ENCODE data around the gene KAZN. TPM values are rescaled to one million over a fixed set of nuclear protein-coding genes. Genes with fewer than 3 reads are reported as not detected.

The KAZN gene
- polyA plus RNA-seq, 1 experiment = 5.5 TPM

DNA sequence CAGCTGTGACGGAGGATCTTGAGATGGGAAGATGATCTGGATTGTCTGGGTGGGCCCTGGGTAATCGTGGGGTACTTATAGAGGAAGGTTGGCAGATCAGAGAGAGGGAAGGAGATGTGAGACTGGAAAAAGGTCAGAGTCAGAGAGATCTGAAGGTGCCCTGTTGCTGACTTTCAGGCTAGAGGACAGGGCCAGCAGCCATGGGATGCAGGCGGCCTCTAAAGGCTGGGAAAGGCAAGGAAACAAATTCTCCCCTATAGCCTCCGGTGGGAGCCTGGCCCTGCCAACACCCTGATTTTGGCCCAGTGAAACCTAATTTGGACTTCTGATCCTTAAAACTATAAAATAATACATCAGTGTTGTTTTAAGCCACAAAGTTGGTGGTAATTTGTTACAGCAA is 401.5 kb downstream of the KAZN start:
- no peak for TF ChIP-seq CTCF (IDR thresholded peaks at IDR 0.05; ENCODE audit: insufficient read depth, low read depth, low read length)
- ChIA-PET POLR2A (no interaction called here), CTCF (interaction anchor here (0.6 to 1.0 kb wide), 2 partner anchors 11 to 21 kb away, joined by 3 to 5 read pairs; no protein-coding TSS in a partner anchor)
- H3K4me3 ChIP-seq (ENCODE audit: low read depth, low read length) = no peak overlapping the region
- H3K27me3 ChIP-seq (ENCODE audit: control insufficient read depth, insufficient read depth, low read length) = no peaks in the 10 kb centered on the region
- 0 out of 2 replicates have a peak, but pooled peaks cover 1% of the 10 kb centered on the region for H3K36me3 ChIP-seq (ENCODE audit: control insufficient read depth, insufficient read depth, low read length)
- DNase-seq (ENCODE audit: low read depth) = no peak

DNA sequence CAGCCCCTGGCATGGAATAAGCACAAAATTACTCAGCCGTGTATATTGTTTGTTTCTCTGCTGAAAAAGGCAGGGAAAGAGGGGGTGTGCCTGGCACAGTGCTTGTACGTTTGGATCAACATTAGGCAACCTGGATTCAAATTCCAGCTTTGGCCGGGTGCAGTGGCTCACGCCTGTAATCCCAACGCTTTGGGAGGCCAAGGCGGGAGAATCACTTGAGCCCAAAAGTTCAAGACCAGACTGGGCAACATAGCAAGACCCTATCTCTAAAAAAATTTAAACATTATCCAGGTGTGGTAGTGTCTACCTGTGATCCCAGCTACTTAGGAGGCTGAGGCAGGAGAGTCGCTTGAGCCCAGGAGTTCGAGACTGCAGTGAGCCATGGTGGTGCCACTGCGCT is 402.2 kb downstream of the KAZN start:
- no peak for TF ChIP-seq CTCF (IDR thresholded peaks at IDR 0.05; ENCODE audit: insufficient read depth, low read depth, low read length)
- 0 out of 2 replicates have a peak, but pooled peaks cover 1% of the 10 kb centered on the region for H3K36me3 ChIP-seq (ENCODE audit: control insufficient read depth, insufficient read depth, low read length)
- ChIA-PET POLR2A (no interaction called here), CTCF (no interaction called here)
- DNase-seq (ENCODE audit: low read depth) = no peak
- H3K27me3 ChIP-seq (ENCODE audit: control insufficient read depth, insufficient read depth, low read length) = no peaks in the 10 kb centered on the region
- no peak overlapping the region for H3K4me3 ChIP-seq (ENCODE audit: low read depth, low read length)

GRCh38 chr1:15001317-15001915 is 402.9 kb downstream of the KAZN start:
- POLR2A ChIA-PET = no interaction called here
- 0 out of 2 replicates have a peak, but pooled peaks cover 1% of the 10 kb centered on the region for H3K36me3 ChIP-seq (ENCODE audit: control insufficient read depth, insufficient read depth, low read length)
- TF ChIP-seq CTCF (IDR thresholded peaks at IDR 0.05; ENCODE audit: insufficient read depth, low read depth, low read length) = no peak
- CTCF ChIA-PET = no interaction called here
- no peak for DNase-seq (ENCODE audit: low read depth)
- no peaks in the 10 kb centered on the region for H3K27me3 ChIP-seq (ENCODE audit: control insufficient read depth, insufficient read depth, low read length)
- H3K4me3 ChIP-seq (ENCODE audit: low read depth, low read length) = no peak overlapping the region

DNA sequence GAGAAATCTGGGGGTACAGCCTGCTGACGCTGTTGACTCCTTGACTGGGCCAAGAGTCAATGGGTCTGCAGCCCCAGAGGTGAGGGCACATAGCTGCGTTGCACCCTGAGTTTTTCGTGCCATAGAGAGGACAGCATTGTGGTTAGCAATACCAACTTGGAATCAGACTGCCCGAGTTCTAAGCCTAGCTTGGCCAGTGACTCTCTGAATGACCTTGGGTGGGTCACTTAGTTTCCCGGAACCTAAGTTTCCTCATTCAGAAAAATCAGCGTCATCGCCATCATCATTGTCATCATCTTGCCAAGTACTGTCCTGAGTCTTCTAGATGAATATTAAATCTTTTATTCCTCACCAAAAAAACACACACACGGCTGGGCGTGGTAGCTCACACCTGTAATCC is 403.8 kb downstream of the KAZN start:
- POLR2A ChIA-PET = no interaction called here
- no peak for DNase-seq (ENCODE audit: low read depth)
- H3K4me3 ChIP-seq (ENCODE audit: low read depth, low read length) = no peak overlapping the region
- CTCF ChIA-PET = interaction anchor here (1.6 kb wide), 1 partner anchor 25 kb away, joined by 5 read pairs; no protein-coding TSS in a partner anchor
- H3K27me3 ChIP-seq (ENCODE audit: control insufficient read depth, insufficient read depth, low read length) = no peaks in the 10 kb centered on the region
- no peak for TF ChIP-seq CTCF (IDR thresholded peaks at IDR 0.05; ENCODE audit: insufficient read depth, low read depth, low read length)
- 0 out of 2 replicates have a peak, but pooled peaks cover 1% of the 10 kb centered on the region for H3K36me3 ChIP-seq (ENCODE audit: control insufficient read depth, insufficient read depth, low read length)

GRCh38 chr1:15004396-15004795 is 405.9 kb downstream of the KAZN start:
- no peak overlapping the region for H3K4me3 ChIP-seq (ENCODE audit: low read depth, low read length)
- TF ChIP-seq CTCF (IDR thresholded peaks at IDR 0.05; ENCODE audit: insufficient read depth, low read depth, low read length) = no peak
- H3K36me3 ChIP-seq (ENCODE audit: control insufficient read depth, insufficient read depth, low read length) = 0 out of 2 replicates have a peak, but pooled peaks cover 1% of the 10 kb centered on the region
- ChIA-PET POLR2A (no interaction called here), CTCF (interaction anchor here (0.7 kb wide), 1 partner anchor 10 kb away, joined by 3 read pairs; no protein-coding TSS in a partner anchor)
- DNase-seq (ENCODE audit: low read depth) = no peak
- H3K27me3 ChIP-seq (ENCODE audit: control insufficient read depth, insufficient read depth, low read length) = no peaks in the 10 kb centered on the region

Data from BJ (cell line).